Urinary bladder (tissue), 4 donors: ENCODE results near the gene GPSM1. TPM values are rescaled to one million over a fixed set of nuclear protein-coding genes. Genes with fewer than 3 reads are reported as not detected.

Experiments
- DNase-seq: peaks from one replicate; pipeline ENCODE4 v3.0.0-alpha.2; 2015; ENCODE audit errors: extremely low spot score
- H3K27ac ChIP-seq: one replicate; pipeline ENCODE4 v1.5.1; 2013; ENCODE audit warnings: low read depth, mild to moderate bottlenecking, moderate library complexity
- H3K36me3 ChIP-seq: one replicate; pipeline ENCODE4 v1.6.1; 2013; ENCODE audit warnings: mild to moderate bottlenecking, moderate library complexity; ENCODE audit not compliant: insufficient read depth
- H3K4me1 ChIP-seq: one replicate; pipeline ENCODE4 v1.6.1; 2013; ENCODE audit warnings: mild to moderate bottlenecking, moderate library complexity; ENCODE audit not compliant: insufficient read depth
- H3K4me3 ChIP-seq: one replicate; pipeline ENCODE4 v1.5.1; 2013; ENCODE audit warnings: low read depth, low read length
- WGBS: extraction: QIAGEN DNeasy Blood & Tissue Kit; methylation state at CpG from one replicate; pipeline ENCODE4 v1.1.7; 2013; 5-methylcytosine and 5-hydroxymethylcytosine counted together
- polyA plus RNA-seq: library from polyadenylated mRNA; stranded (reverse); fragments of 200-250 nt; gene quantifications from one replicate; pipeline ENCODE4 v1.2.3, GENCODE V29; 2013
- total RNA-seq: library from RNA; depleted of rRNA; stranded (reverse); fragments of >200 nt; gene quantifications from one replicate; pipeline ENCODE4 v1.2.3, GENCODE V29; 2014
- donor health status: healthy with polysubstance abuse.
- donor health status: healthy.

GPSM1 gene
- total and polyA plus RNA-seq, 2 donors: 13.5 to 22.3 TPM

- Histone ChIP-seq H3K36me3 (no peaks in the 10 kb centered on the region), H3K4me1 (no peaks in the 10 kb centered on the region), H3K27ac (no peak overlapping the region), H3K4me3 (no peak overlapping the region)
- 84% methylated on average over 46 of the region's 46 CpGs for WGBS
- no peak for DNase-seq
Observed at GRCh38 chr9:136331556-136332481, 4.5 kb downstream of the GPSM1 start.

GRCh38 chr9:136332482-136332983 is 5.2 kb downstream of the GPSM1 start:
- 81% methylated on average over 11 of the region's 11 CpGs for WGBS
- H3K27ac ChIP-seq: no peak overlapping the region
- no peak overlapping the region for H3K4me3 ChIP-seq
- H3K36me3 ChIP-seq: no peaks in the 10 kb centered on the region
- no peak for DNase-seq
- no peaks in the 10 kb centered on the region for H3K4me1 ChIP-seq

DNA sequence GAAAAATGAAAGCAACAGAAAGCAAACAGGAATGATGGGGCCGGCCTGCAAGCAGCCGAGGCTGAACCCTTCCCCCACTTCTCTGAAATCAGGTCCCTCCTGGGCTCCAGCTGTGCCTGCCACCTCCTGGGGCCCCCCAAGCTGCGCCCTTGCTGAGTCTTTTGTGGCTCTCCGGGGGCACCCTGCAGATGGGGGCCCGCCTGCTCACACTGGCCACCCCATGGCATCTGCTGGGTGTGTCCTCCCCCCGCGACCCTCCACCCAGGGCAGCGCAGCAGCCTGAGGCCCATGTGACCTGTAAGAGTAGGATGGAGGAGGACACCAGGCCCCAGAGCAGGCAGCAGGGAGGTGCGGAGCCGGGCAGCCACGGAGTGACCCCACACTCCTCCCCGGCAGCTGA is 5.7 kb downstream of the GPSM1 start:
- DNase-seq: no peak
- Histone ChIP-seq H3K4me3 (no peak overlapping the region), H3K36me3 (no peaks in the 10 kb centered on the region), H3K27ac (no peak overlapping the region), H3K4me1 (no peaks in the 10 kb centered on the region)
- 92% methylated on average over 12 of the region's 12 CpGs for WGBS

- no peak for DNase-seq
- H3K36me3 ChIP-seq: no peaks in the 10 kb centered on the region
- no peaks in the 10 kb centered on the region for H3K4me1 ChIP-seq
- H3K4me3 ChIP-seq: no peak overlapping the region
- 93% methylated on average over 17 of the region's 17 CpGs for WGBS
- no peak overlapping the region for H3K27ac ChIP-seq
Observed at GRCh38 chr9:136333486-136333885, 6.1 kb downstream of the GPSM1 start.

GRCh38 chr9:136334541-136334940 is 7.2 kb downstream of the GPSM1 start:
- 94% methylated on average over 21 of the region's 21 CpGs for WGBS
- H3K4me3 ChIP-seq: no peak overlapping the region
- H3K36me3 ChIP-seq: no peaks in the 10 kb centered on the region
- H3K27ac ChIP-seq: no peak overlapping the region
- DNase-seq: no peak
- H3K4me1 ChIP-seq: no peaks in the 10 kb centered on the region

DNA sequence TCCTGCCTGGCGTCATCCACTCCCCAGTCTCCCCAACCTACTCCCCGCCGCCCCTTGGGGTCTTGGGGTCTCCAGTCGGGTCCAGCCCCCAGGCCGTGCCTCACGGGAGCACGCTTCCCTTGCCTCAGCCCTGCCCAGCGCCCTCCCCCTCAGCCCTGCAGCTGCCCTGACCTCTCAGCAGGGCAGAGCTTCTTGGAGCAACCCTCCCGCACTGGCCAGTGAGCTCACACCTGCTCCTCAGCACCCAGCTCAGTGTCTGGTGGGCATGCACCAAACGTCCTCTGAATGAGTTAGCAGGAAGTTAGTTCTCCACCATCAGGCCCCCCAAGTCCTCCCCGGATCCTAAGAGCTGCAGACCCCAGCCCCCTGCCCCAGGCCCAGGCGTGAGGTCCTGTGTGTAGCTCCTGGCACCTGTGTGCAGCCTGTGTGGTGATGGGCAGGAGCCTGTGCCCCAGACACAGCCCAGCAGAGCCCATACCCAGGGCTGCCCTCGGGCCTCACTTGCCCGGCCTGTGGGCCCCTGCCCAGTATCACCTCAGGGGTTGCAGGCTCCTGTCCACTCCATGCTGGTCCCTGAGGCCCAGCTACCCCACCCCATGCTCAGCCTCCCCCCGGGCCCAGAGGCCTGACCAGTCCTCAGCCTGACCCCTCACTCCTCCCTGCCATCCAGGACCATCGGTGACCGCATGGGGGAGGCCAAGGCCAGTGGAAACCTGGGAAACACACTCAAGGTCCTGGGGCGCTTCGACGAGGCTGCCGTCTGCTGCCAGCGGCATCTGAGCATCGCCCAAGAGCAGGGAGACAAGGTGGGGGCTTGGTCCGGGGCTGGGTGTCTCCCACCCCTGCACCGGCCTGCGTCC is 8.2 kb downstream of the GPSM1 start:
- no peak overlapping the region for H3K4me3 ChIP-seq
- H3K27ac ChIP-seq: no peak overlapping the region
- H3K4me1 ChIP-seq: no peaks in the 10 kb centered on the region
- H3K36me3 ChIP-seq: no peaks in the 10 kb centered on the region
- no peak for DNase-seq
- WGBS: 85% methylated on average over 26 of the region's 26 CpGs

- no peaks in the 10 kb centered on the region for H3K4me1 ChIP-seq
- no peak overlapping the region for H3K4me3 ChIP-seq
- WGBS: 81% methylated on average over 30 of the region's 30 CpGs
- H3K27ac ChIP-seq: no peak overlapping the region
- H3K36me3 ChIP-seq: no peaks in the 10 kb centered on the region
- DNase-seq: no peak
Observed at GRCh38 chr9:136336156-136336870, 9.0 kb downstream of the GPSM1 start.

GRCh38 chr9:136336881-136337280 is 9.5 kb downstream of the GPSM1 start:
- whole genome bisulfite sequencing: 91% methylated on average over 23 of the region's 23 CpGs
- H3K4me1 ChIP-seq: no peaks in the 10 kb centered on the region
- no peaks in the 10 kb centered on the region for H3K36me3 ChIP-seq
- no peak overlapping the region for H3K4me3 ChIP-seq
- no peak for DNase-seq
- H3K27ac ChIP-seq: no peak overlapping the region

DNA sequence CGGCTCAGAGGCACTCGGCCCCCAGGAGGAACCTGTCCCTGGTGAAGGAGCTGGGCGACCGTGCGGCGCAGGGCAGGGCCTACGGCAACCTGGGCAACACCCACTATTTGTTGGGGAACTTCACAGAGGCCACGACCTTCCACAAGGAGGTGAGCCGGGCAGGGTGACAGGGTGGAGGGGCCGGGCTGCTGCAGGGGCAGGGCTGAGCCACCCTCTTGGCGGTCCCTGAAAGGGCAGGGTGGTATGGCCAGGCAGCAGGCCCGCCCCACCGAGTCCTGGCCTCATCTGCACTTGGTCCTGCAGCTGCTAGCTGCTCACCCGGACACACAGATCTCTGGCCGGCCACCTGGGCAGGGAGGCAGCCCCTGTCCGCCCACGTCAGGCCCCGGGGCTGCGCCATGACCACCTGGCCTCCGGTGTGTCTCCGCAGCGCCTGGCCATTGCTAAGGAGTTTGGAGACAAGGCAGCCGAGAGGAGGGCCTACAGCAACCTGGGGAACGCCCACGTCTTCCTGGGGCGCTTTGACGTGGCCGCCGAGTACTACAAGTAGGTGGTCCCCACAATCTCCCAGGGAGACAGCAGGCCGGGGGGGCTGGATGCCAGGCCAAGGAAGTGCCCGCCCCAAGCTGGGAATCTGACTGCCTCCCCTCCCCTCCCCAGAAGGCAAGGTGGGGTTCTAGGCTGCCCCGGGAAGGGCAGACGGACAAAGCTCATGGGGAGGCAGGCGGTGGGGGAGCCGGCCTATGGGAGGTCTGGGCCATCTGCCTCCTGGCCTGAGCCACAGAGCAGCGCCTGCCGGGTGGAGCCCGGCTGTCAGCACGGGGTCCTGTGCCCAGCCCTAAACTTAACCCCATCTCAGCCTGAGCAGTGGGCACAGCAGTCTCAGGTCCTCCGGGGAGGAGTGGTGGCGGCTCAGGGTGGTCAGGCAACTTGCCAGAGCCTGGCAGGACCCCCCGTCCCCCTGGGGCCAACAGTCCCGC is 10.4 kb downstream of the GPSM1 start:
- DNase-seq: no peak
- H3K27ac ChIP-seq: no peak overlapping the region
- H3K4me1 ChIP-seq: no peaks in the 10 kb centered on the region
- WGBS: 85% methylated on average over 43 of the region's 43 CpGs
- H3K36me3 ChIP-seq: no peaks in the 10 kb centered on the region
- no peak overlapping the region for H3K4me3 ChIP-seq

DNA sequence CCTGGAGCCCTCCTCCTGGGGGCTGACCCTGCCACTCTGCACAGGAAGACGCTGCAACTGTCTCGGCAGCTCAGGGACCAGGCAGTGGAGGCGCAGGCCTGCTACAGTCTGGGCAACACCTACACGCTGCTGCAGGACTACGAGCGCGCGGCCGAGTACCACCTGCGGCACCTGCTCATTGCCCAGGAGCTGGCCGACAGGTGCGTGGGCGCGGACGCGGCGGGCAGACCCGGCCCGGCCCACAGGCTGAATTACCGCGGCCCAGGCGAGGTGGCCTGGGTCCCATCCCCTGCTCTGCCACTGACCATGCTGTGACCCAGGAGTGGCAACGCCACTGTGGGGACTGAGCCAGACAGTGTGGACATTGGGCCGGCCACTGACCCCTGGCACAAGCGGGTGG is 11.2 kb downstream of the GPSM1 start:
- no peak for DNase-seq
- Histone ChIP-seq H3K36me3 (no peaks in the 10 kb centered on the region), H3K27ac (no peak overlapping the region), H3K4me3 (no peak overlapping the region), H3K4me1 (no peaks in the 10 kb centered on the region)
- 95% methylated on average over 25 of the region's 25 CpGs for whole genome bisulfite sequencing

GRCh38 chr9:136339173-136339957 is 12.0 kb downstream of the GPSM1 start:
- 73% methylated on average over 32 of the region's 32 CpGs for WGBS
- Histone ChIP-seq H3K4me1 (no peaks in the 10 kb centered on the region), H3K27ac (no peak overlapping the region), H3K36me3 (no peaks in the 10 kb centered on the region), H3K4me3 (no peak overlapping the region)
- no peak for DNase-seq

GRCh38 chr9:136339958-136340310 is 12.6 kb downstream of the GPSM1 start:
- 85% methylated on average over 12 of the region's 12 CpGs for WGBS
- no peak for DNase-seq
- H3K4me1 ChIP-seq: no peaks in the 10 kb centered on the region
- no peak overlapping the region for H3K4me3 ChIP-seq
- no peak overlapping the region for H3K27ac ChIP-seq
- H3K36me3 ChIP-seq: no peaks in the 10 kb centered on the region
